ENCODE measurements around the gene THRA.

- no peak for TF ChIP-seq CTCF (optimal IDR thresholded peaks at IDR 0.05 in 1 of 3, IDR thresholded peaks at IDR 0.05 in 1 of 3, conservative IDR thresholded peaks at IDR 0.05 in 1 of 3; ENCODE audit: extremely low read depth in 1 of 3, insufficient read depth in 2 of 3, low read length in 3 of 3)
- no peak for TF ChIP-seq EZH2 (IDR thresholded peaks at IDR 0.05; ENCODE audit: low read length)
Observed at GRCh38 chr17:40072040-40072734, 9.4 kb downstream of the THRA start.
